ENCODE results near the gene SOCS7. TPM values are rescaled to one million over a fixed set of nuclear protein-coding genes. Genes with fewer than 3 reads are reported as not detected.

SOCS7 gene
- total RNA-seq, 1 donor from 2014 or later, result 36.1 TPM

GRCh38 chr17:38334480-38335364 lies 16.9 kb upstream of the SOCS7 start:
- no peak for DNase-seq (ENCODE audit: low read depth)

GRCh38 chr17:38336838-38337237 lies 14.8 kb upstream of the SOCS7 start:
- DNase-seq (ENCODE audit: low read depth), result no peak

- DNase-seq (ENCODE audit: low read depth), result no peak
Measured at GRCh38 chr17:38338053-38338452, 13.6 kb upstream of the SOCS7 start.

- DNase-seq (ENCODE audit: low read depth), result no peak
Measured at GRCh38 chr17:38338535-38338934, 13.1 kb upstream of the SOCS7 start.

- no peak for DNase-seq (ENCODE audit: low read depth)
Measured at GRCh38 chr17:38339891-38340290, 11.8 kb upstream of the SOCS7 start.

- DNase-seq (ENCODE audit: low read depth), result peak; percentile 47
Measured at GRCh38 chr17:38341035-38341721, 10.5 kb upstream of the SOCS7 start.

GRCh38 chr17:38342886-38343607 lies 8.6 kb upstream of the SOCS7 start:
- DNase-seq (ENCODE audit: low read depth), result no peak

GRCh38 chr17:38343608-38344419 lies 7.8 kb upstream of the SOCS7 start, which contains the start of gene GPR179:
Gene GPR179, minus strand, starts transcription at chr17:38343956. Its CDS starts 167 bp downstream, at chr17:38343789.
- no peak for DNase-seq (ENCODE audit: low read depth)

GRCh38 chr17:38344420-38344745 lies 7.3 kb upstream of the SOCS7 start:
- no peak for DNase-seq (ENCODE audit: low read depth)

GRCh38 chr17:38345743-38346142 lies 5.9 kb upstream of the SOCS7 start:
- no peak for DNase-seq (ENCODE audit: low read depth)

GRCh38 chr17:38349097-38349730 lies 2.4 kb upstream of the SOCS7 start:
- DNase-seq (ENCODE audit: low read depth), result peak; percentile 88

- DNase-seq (ENCODE audit: low read depth), result no peak
Measured at GRCh38 chr17:38350035-38350434, 1.6 kb upstream of the SOCS7 start.

- peak; percentile 24 for DNase-seq (ENCODE audit: low read depth)
Measured at GRCh38 chr17:38352245-38353085, 821 bp downstream of the SOCS7 start.

- DNase-seq (ENCODE audit: low read depth), result peak; percentile 46
Measured at GRCh38 chr17:38353086-38353604, 1.5 kb downstream of the SOCS7 start.

- DNase-seq (ENCODE audit: low read depth), result no peak
Measured at GRCh38 chr17:38353668-38354067, 2.0 kb downstream of the SOCS7 start.

GRCh38 chr17:38354466-38354865 lies 2.8 kb downstream of the SOCS7 start:
- DNase-seq (ENCODE audit: low read depth), result no peak

- no peak for DNase-seq (ENCODE audit: low read depth)
Measured at GRCh38 chr17:38355251-38355650, 3.6 kb downstream of the SOCS7 start.

GRCh38 chr17:38357486-38358123 lies 6.0 kb downstream of the SOCS7 start:
- DNase-seq (ENCODE audit: low read depth), result no peak
